GM18868 (cell line): ENCODE measurements around the gene PAOX.

ENCODE experiments used
- ATAC-seq: cut with Tn5 transposase; IDR thresholded peaks from one replicate; pipeline ENCODE4 v1.9.1; 2021; ENCODE audit warnings: mild to moderate bottlenecking, moderate library complexity; ENCODE audit not compliant: unreplicated experiment

PAOX gene

GRCh38 chr10:133349577-133350011 is 29.5 kb upstream of the PAOX start:
- ATAC-seq: no peak

GRCh38 chr10:133350283-133350949 is 28.6 kb upstream of the PAOX start:
- ATAC-seq: no peak

- ATAC-seq: no peak
These were observed 28.1 kb upstream of the PAOX start for GRCh38 chr10:133350950-133351329.

GRCh38 chr10:133351408-133352318 is 27.4 kb upstream of the PAOX start:
- no peak for ATAC-seq

- no peak for ATAC-seq
These were observed 25.7 kb upstream of the PAOX start for GRCh38 chr10:133353202-133353959.

GRCh38 chr10:133353988-133354605 is 25.0 kb upstream of the PAOX start:
- no peak for ATAC-seq

GRCh38 chr10:133354672-133355240 is 24.3 kb upstream of the PAOX start:
- ATAC-seq: no peak

- ATAC-seq: no peak
These were observed 23.8 kb upstream of the PAOX start for GRCh38 chr10:133355266-133355665.

- no peak for ATAC-seq
These were observed 23.1 kb upstream of the PAOX start for GRCh38 chr10:133355991-133356390.

GRCh38 chr10:133356549-133357284 is 22.3 kb upstream of the PAOX start:
- ATAC-seq: no peak

GRCh38 chr10:133357285-133358161 is 21.5 kb upstream of the PAOX start, which contains the start of gene FUOM:
TSS of gene FUOM (minus strand) at chr10:133358019. CDS start at chr10:133358007, 12 bp downstream.
- ATAC-seq: peak; percentile 79

- no peak for ATAC-seq
These were observed 20.7 kb upstream of the PAOX start for GRCh38 chr10:133358162-133358924.

GRCh38 chr10:133358925-133359310 is 20.1 kb upstream of the PAOX start:
- no peak for ATAC-seq

GRCh38 chr10:133359554-133359971 is 19.5 kb upstream of the PAOX start:
- ATAC-seq: no peak

GRCh38 chr10:133359972-133360610 is 19.0 kb upstream of the PAOX start:
- no peak for ATAC-seq

GRCh38 chr10:133361227-133361626 is 17.8 kb upstream of the PAOX start:
- ATAC-seq: no peak

GRCh38 chr10:133361773-133362441 is 17.2 kb upstream of the PAOX start:
- peak; percentile 33 for ATAC-seq
